Right ventricle myocardium inferior (tissue), 1 donor: Measurements from ENCODE around the gene SLC6A9. TPM values are rescaled to one million over a fixed set of nuclear protein-coding genes. Genes with fewer than 3 reads are reported as not detected.

Experiments used
- ATAC-seq: fragments of 200-7000 bp; cut with Tn5 transposase; one replicate; pipeline ENCODE4 v1.9.1; 2020; ENCODE audit warnings: mild to moderate bottlenecking, moderate library complexity
- DNase-seq: peaks from one replicate; pipeline ENCODE4 v3.0.0; 2021; ENCODE audit errors: missing footprints
- intact Hi-C: fragments of 100-400 bp; cut with DNase I; formaldehyde crosslinking; loops from one replicate; pipeline ENCODE4 v1.11.0; 2022
- total RNA-seq: library from RNA; stranded (reverse); fragmentation: NEBNext Ultra II Directional; extraction: Animal tissue kit (Norgen Biotek cat#: 25700); gene quantifications from one replicate; pipeline ENCODE4 v1.2.1, GENCODE V29; 2021
- donor health status: DM: no; HTN: yes; CAD: no; lungs with severe emphysema.

The SLC6A9 gene
- total RNA-seq, 1 donor from 2014 or later = 1.5 TPM

DNA sequence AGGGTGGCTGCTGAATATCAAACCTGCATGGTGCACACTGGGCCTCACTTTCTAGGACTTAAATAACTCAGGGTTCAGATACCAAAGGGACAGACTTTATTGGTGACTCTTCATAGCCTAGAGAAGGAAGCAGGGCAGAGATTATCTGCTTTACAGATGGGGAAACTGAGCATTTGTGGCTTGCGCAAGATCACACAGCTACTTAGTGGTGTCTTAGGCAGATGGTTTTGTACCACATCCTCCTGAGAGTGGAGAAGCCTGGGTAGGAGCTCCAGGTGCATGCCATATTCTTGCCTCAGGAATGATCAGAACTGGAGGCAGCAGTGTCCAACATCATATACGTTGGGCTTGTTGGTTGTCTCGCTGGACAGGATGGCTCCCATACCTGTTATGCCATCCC lies 68.3 kb downstream of the SLC6A9 start:
- ATAC-seq = no peak
- intact Hi-C loops = no loop called here
- no peak for DNase-seq

DNA sequence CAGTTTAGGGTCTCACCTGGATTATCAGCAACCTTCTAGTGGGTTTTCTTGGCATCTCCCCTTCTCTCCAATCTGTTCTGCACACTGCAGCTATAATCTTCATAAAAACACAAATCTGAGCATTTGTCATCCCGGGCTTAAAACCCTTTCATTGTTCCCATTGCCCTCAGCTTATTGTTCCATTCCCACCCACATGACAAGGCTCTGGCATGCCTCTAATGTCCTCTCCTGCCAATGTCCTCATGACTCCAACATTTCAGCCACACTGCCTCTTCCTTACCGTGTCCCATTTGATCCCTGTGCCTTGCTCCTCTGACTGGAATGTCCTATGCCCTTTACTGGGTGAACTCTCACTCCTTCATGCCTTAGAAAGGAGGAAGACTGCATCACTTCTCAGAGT lies 68.9 kb downstream of the SLC6A9 start:
- DNase-seq (no peak), ATAC-seq (no peak)
- intact Hi-C loops = no loop called here

- intact Hi-C loops = no loop called here
- no peak for DNase-seq
- no peak for ATAC-seq
Measured at GRCh38 chr1:43961692-43962091, 69.6 kb downstream of the SLC6A9 start.

DNA sequence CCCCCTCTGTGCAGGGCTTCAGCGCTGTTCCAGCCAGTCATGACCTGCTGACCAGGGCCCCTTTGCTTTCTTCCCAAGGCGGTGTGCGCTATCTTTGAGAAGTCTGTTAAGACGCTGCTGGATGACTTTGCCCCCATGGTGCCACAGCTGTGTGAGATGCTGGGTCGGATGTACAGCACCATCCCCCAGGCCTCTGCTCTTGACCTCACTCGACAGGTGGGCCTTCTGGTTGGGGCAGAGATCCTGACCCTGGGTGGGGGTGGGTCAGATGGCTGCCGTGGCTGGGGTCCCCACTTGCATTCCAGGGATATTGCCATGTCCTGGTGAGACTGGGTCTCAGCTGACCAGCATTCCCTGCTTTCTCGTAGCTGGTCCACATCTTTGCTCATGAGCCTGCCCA lies 70.5 kb downstream of the SLC6A9 start:
- intact Hi-C loops = no loop called here
- no peak for ATAC-seq
- DNase-seq = no peak

GRCh38 chr1:43958351-43959255 lies 72.7 kb downstream of the SLC6A9 start:
- ATAC-seq (no peak), DNase-seq (no peak)
- intact Hi-C loops = no loop called here

GRCh38 chr1:43957407-43958040 lies 73.7 kb downstream of the SLC6A9 start:
- intact Hi-C loops = no loop called here
- DNase-seq = no peak
- no peak for ATAC-seq

DNA sequence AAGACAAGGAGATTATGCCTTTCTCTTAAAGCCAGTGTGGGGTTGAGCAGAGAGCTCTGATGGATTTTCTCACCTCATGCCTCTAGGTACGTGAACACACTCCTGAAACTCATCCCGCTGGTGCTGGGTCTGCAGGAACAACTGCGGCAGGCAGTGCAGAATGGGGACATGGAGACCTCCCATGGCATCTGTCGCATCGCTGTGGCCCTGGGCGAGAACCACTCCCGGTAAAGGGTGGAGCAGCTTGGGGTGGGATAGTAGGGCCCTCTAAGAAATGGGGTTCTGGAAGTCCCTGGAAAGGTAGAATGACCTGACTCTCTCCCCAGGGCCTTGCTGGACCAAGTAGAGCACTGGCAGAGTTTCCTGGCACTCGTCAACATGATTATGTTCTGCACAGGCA lies 75.0 kb downstream of the SLC6A9 start:
- intact Hi-C loops = no loop called here
- DNase-seq = no peak
- no peak for ATAC-seq

DNA sequence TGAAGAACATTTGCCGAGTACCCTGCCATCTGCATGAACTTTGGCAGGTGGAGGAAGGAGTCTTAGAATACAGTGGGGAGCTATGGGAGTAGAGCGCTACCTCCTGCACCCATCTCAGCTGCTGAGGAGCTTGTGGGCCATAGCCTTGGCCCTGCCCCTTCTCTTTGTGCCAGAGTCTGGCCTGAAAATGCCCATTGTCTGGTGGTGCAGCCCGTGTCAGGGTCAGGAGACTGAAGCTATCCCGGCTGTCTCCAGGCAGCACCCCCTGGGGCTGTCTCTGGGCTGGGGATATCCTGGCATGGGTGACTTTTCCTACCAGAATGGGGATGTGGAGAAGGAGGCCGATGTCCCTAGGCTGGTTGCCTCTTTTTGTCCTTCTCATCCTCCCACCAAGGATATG lies 77.2 kb downstream of the SLC6A9 start:
- intact Hi-C loops = no loop called here
- DNase-seq (no peak), ATAC-seq (no peak)

- intact Hi-C loops = no loop called here
- no peak for ATAC-seq
- no peak for DNase-seq
Measured at GRCh38 chr1:43953361-43953760, 77.9 kb downstream of the SLC6A9 start.

GRCh38 chr1:43952731-43953346 lies 78.4 kb downstream of the SLC6A9 start:
- ATAC-seq = no peak
- DNase-seq = no peak
- intact Hi-C loops = no loop called here

GRCh38 chr1:43951021-43951985 lies 80.0 kb downstream of the SLC6A9 start:
- intact Hi-C loops = no loop called here
- DNase-seq (no peak), ATAC-seq (no peak)

DNA sequence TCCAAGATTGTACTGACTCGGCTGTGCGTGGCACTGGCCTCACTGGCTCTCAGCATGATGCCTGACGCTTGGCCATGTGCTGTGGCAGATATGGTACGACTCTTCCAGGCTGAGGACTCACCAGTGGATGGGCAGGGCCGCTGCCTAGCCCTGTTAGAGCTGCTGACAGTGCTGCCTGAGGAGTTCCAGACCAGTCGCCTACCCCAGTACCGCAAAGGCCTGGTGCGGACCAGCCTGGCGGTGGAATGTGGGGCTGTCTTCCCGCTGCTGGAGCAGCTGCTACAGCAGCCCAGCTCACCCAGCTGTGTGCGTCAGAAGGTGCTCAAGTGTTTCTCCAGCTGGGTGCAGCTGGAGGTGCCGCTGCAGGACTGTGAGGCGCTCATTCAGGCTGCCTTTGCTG lies 81.6 kb downstream of the SLC6A9 start:
- no peak for ATAC-seq
- no peak for DNase-seq
- intact Hi-C loops = loop anchor here (5.0 kb wide), 1 partner anchor 187 kb away; no protein-coding TSS in a partner anchor

- DNase-seq (no peak), ATAC-seq (no peak)
- intact Hi-C loops = loop anchor here (5.0 kb wide), 1 partner anchor 186 kb away; no protein-coding TSS in a partner anchor
Measured at GRCh38 chr1:43947874-43948437, 83.3 kb downstream of the SLC6A9 start.

- ATAC-seq (peak; percentile 38), DNase-seq (no peak)
- intact Hi-C loops = loop anchor here (5.0 kb wide), 1 partner anchor 185 kb away; no protein-coding TSS in a partner anchor
Measured at GRCh38 chr1:43947061-43947873, 84.0 kb downstream of the SLC6A9 start.
